Neuronal stem cell (in vitro differentiated cells): Measurements from ENCODE around the gene TRAPPC5.

Experiments
- DNase-seq: peaks from one replicate; pipeline ENCODE4 v3.0.0-alpha.2; 2013; ENCODE audit warnings: low spot score
- H2AFZ ChIP-seq: one replicate; pipeline ENCODE4 v1.6.1; 2013; ENCODE audit warnings: mild to moderate bottlenecking, low read length, inconsistent platforms
- H2AK5ac ChIP-seq: 2 replicates; pipeline ENCODE4 v1.6.1; 2013; ENCODE audit warnings: low read depth, mild to moderate bottlenecking, inconsistent platforms, low read length, moderate library complexity, mixed read lengths
- H2BK120ac ChIP-seq: 2 replicates; pipeline ENCODE4 v1.6.1; 2013; ENCODE audit warnings: low read depth, mild to moderate bottlenecking, inconsistent platforms, low read length, moderate library complexity, mixed read lengths
- H2BK12ac ChIP-seq: one replicate; pipeline ENCODE4 v1.6.1; 2013; ENCODE audit warnings: low read length, inconsistent platforms
- H2BK15ac ChIP-seq: 2 replicates; pipeline ENCODE4 v1.6.1; 2013; ENCODE audit warnings: mild to moderate bottlenecking, low read length, inconsistent platforms, mixed read lengths
- H2BK5ac ChIP-seq: one replicate; pipeline ENCODE4 v1.6.1; 2013; ENCODE audit warnings: inconsistent platforms, mild to moderate bottlenecking, low read length, moderate library complexity
- H3K14ac ChIP-seq: one replicate; pipeline ENCODE4 v1.6.1; 2013; ENCODE audit warnings: low read length, inconsistent platforms
- H3K18ac ChIP-seq: 2 replicates; pipeline ENCODE4 v1.6.1; 2013; ENCODE audit warnings: low read length, inconsistent platforms
- H3K23ac ChIP-seq: 2 replicates; pipeline ENCODE4 v1.6.1; 2013; ENCODE audit warnings: low read depth, mild to moderate bottlenecking, mixed read lengths, low read length, inconsistent platforms; ENCODE audit not compliant: poor library complexity
- H3K27ac ChIP-seq: replicated peaks from 3 replicates; pipeline ENCODE4 v1.5.1; 2013; ENCODE audit warnings: low read length, inconsistent platforms
- H3K27me3 ChIP-seq, 3 experiments: 2 replicates each; pipeline ENCODE4 v1.6.1; 2013; ENCODE audit warnings: low read length in 3 of 3, mild to moderate bottlenecking in 2 of 3, inconsistent platforms in 1 of 3, low read depth in 1 of 3, mixed read lengths in 1 of 3, moderate library complexity in 1 of 3; ENCODE audit not compliant: control insufficient read depth in 3 of 3, insufficient read depth in 3 of 3
- H3K36me3 ChIP-seq, 2 donors: replicated peaks in 1 of 2; 2 replicates each; pipeline ENCODE4 v1.6.1; 2013; ENCODE audit warnings: low read length in 2 of 2; ENCODE audit not compliant: control insufficient read depth in 2 of 2, insufficient read depth in 2 of 2
- H3K4ac ChIP-seq: 2 replicates; pipeline ENCODE4 v1.6.1; 2013; ENCODE audit warnings: inconsistent platforms, mild to moderate bottlenecking, low read length, moderate library complexity
- H3K4me1 ChIP-seq, 2 donors: 1 replicate in 1 of 2; 2 replicates in 1 of 2; pipeline ENCODE4 v1.6.1; 2013; ENCODE audit warnings: low read length in 2 of 2, low read depth in 1 of 2; ENCODE audit not compliant: control insufficient read depth in 2 of 2, insufficient read depth in 1 of 2
- H3K4me2 ChIP-seq: one replicate; pipeline ENCODE4 v1.6.1; 2013; ENCODE audit warnings: mild to moderate bottlenecking, low read length, inconsistent platforms; ENCODE audit not compliant: insufficient read depth, poor library complexity, severe bottlenecking
- H3K4me3 ChIP-seq, 2 donors: 2 replicates each; pipeline ENCODE4 v1.5.1; 2013; ENCODE audit warnings: low read length in 2 of 2, mild to moderate bottlenecking in 2 of 2, inconsistent platforms in 1 of 2, moderate library complexity in 1 of 2
- H3K79me1 ChIP-seq: one replicate; pipeline ENCODE4 v1.6.1; 2013; ENCODE audit warnings: low read depth, mild to moderate bottlenecking, inconsistent platforms, low read length, moderate library complexity
- H3K9ac ChIP-seq: one replicate; pipeline ENCODE4 v1.6.1; 2013; ENCODE audit warnings: mild to moderate bottlenecking, low read depth, low read length, inconsistent platforms; ENCODE audit not compliant: poor library complexity
- H3K9me3 ChIP-seq, 2 donors: replicated peaks in 1 of 2; 2 replicates each; pipeline versions ENCODE3 to v1.6.1; 2013; ENCODE audit warnings: low read length in 2 of 2, mild to moderate bottlenecking in 2 of 2, inconsistent platforms in 1 of 2, low read depth in 1 of 2, mixed read lengths in 1 of 2, moderate library complexity in 1 of 2; ENCODE audit not compliant: control insufficient read depth in 2 of 2, insufficient read depth in 1 of 2
- H4K8ac ChIP-seq: one replicate; pipeline ENCODE4 v1.6.1; 2013; ENCODE audit warnings: low read depth, mild to moderate bottlenecking, inconsistent platforms, low read length, moderate library complexity
- H4K91ac ChIP-seq: one replicate; pipeline ENCODE4 v1.6.1; 2013; ENCODE audit warnings: low read length, low read depth, mild to moderate bottlenecking, inconsistent platforms; ENCODE audit not compliant: poor library complexity
- WGBS, 2 donors: extraction: QIAGEN DNeasy Blood & Tissue Kit; methylation state at CpG; one replicate each; pipeline ENCODE4 v1.1.7; 2013; ENCODE audit warnings: missing lambda C conversion rate in 2 of 2, mixed read lengths in 1 of 2; ENCODE audit not compliant: insufficient read length in 2 of 2, insufficient replicate concordance in 1 of 2; ENCODE audit errors: extremely low coverage in 2 of 2; 5-methylcytosine and 5-hydroxymethylcytosine counted together

The TRAPPC5 gene

GRCh38 chr19:7691497-7691896 is 10.9 kb downstream of the TRAPPC5 start:
- H2BK5ac ChIP-seq = no peak overlapping the region

GRCh38 chr19:7692417-7693088 is 11.9 kb downstream of the TRAPPC5 start:
- Histone ChIP-seq H2AFZ (no peak overlapping the region), H3K79me1 (peaks cover 3% of the 10 kb centered on the region), H3K9me3 (peaks cover 0 to 15% of the 10 kb centered on the region in 2 donors), H3K9ac (no peak overlapping the region), H4K8ac (peak overlapping the region; percentile 29), H3K18ac (no peak overlapping the region), H3K4me2 (no peak overlapping the region), H2BK12ac (no peak overlapping the region), H3K23ac (no peak overlapping the region), H3K4ac (no peak overlapping the region), H2BK15ac (no peak overlapping the region), H3K27ac (no peak overlapping the region), H2BK5ac (no peak overlapping the region), H3K36me3 (no peaks in the 10 kb centered on the region), H3K4me1 (no peaks in the 10 kb centered on the region), H4K91ac (no peak overlapping the region), H3K27me3 (peaks cover 0 to 4% (median 1%) of the 10 kb centered on the region in 3 experiments), H3K14ac (no peak overlapping the region), H2AK5ac (no peak overlapping the region), H2BK120ac (no peak overlapping the region), H3K4me3 (peak overlapping the region in 1 of 2 donors; percentile 43)
- WGBS, 2 donors = 100% methylated on average over 1 of the region's 13 CpGs; no CpG with 5 or more reads in 1 of the 2 donors
- no peak for DNase-seq

More at GRCh38 chr19:7691497-7691896, 10.9 kb downstream of the TRAPPC5 start:
- no peak overlapping the region for H3K4ac ChIP-seq
- no peak overlapping the region for H4K91ac ChIP-seq
- H3K27ac ChIP-seq = no peak overlapping the region
- H3K9ac ChIP-seq = no peak overlapping the region
- H2AFZ ChIP-seq = no peak overlapping the region
- no peaks in the 10 kb centered on the region for H3K36me3 ChIP-seq
- H3K4me2 ChIP-seq = no peak overlapping the region
- H3K18ac ChIP-seq = no peak overlapping the region
- peaks cover 0 to 1% (median 0%) of the 10 kb centered on the region in 3 experiments for H3K27me3 ChIP-seq
- peak overlapping the region; percentile 12 for H3K23ac ChIP-seq
- no peaks in the 10 kb centered on the region for H3K4me1 ChIP-seq
- H4K8ac ChIP-seq = peak overlapping the region; percentile 19
- no peak overlapping the region for H2AK5ac ChIP-seq
- peak overlapping the region in 1 of 2 donors; percentile 62 for H3K4me3 ChIP-seq
- no peak overlapping the region for H2BK120ac ChIP-seq
- H3K9me3 ChIP-seq = peaks cover 0 to 15% of the 10 kb centered on the region in 2 donors
- H3K79me1 ChIP-seq = peaks cover 3% of the 10 kb centered on the region
- H2BK15ac ChIP-seq = no peak overlapping the region
- no peak overlapping the region for H2BK12ac ChIP-seq
- no peak for DNase-seq
- H3K14ac ChIP-seq = no peak overlapping the region

GRCh38 chr19:7694499-7694898 is 13.9 kb downstream of the TRAPPC5 start:
- Histone ChIP-seq H3K27me3 (peaks cover 0 to 12% (median 1%) of the 10 kb centered on the region in 3 experiments), H2BK5ac (no peak overlapping the region), H4K91ac (no peak overlapping the region), H2BK15ac (no peak overlapping the region), H3K36me3 (no peaks in the 10 kb centered on the region), H3K4ac (no peak overlapping the region), H2BK12ac (no peak overlapping the region), H2AK5ac (no peak overlapping the region), H3K4me2 (no peak overlapping the region), H3K23ac (no peak overlapping the region), H4K8ac (no peak overlapping the region), H3K4me3 (no peak overlapping the region), H3K14ac (no peak overlapping the region), H3K9ac (no peak overlapping the region), H3K27ac (no peak overlapping the region), H3K18ac (no peak overlapping the region), H3K4me1 (no peaks in the 10 kb centered on the region), H3K9me3 (peaks cover 0 to 15% of the 10 kb centered on the region in 2 donors), H3K79me1 (no peaks in the 10 kb centered on the region), H2BK120ac (no peak overlapping the region), H2AFZ (no peak overlapping the region)
- no peak for DNase-seq
- WGBS, 2 donors = no CpG with 5 or more reads among the region's 4 CpGs

GRCh38 chr19:7697721-7698287 is 17.2 kb downstream of the TRAPPC5 start:
- no peaks in the 10 kb centered on the region for H3K9me3 ChIP-seq
- WGBS, 2 donors = no CpG with 5 or more reads among the region's 10 CpGs

More at GRCh38 chr19:7697721-7698287, 17.2 kb downstream of the TRAPPC5 start:
- Histone ChIP-seq H3K27me3 (peaks cover 0 to 16% (median 0%) of the 10 kb centered on the region in 3 experiments), H3K9ac (no peak overlapping the region), H2BK5ac (no peak overlapping the region), H2AK5ac (no peak overlapping the region), H4K8ac (no peak overlapping the region), H3K27ac (no peak overlapping the region), H2BK12ac (no peak overlapping the region), H3K4me1 (no peaks in the 10 kb centered on the region), H3K4ac (no peak overlapping the region), H3K79me1 (no peaks in the 10 kb centered on the region), H2AFZ (no peak overlapping the region), H3K4me3 (no peak overlapping the region), H3K18ac (no peak overlapping the region), H4K91ac (no peak overlapping the region), H3K36me3 (no peaks in the 10 kb centered on the region), H2BK120ac (no peak overlapping the region), H2BK15ac (no peak overlapping the region), H3K23ac (no peak overlapping the region), H3K4me2 (no peak overlapping the region), H3K14ac (no peak overlapping the region)
- DNase-seq = no peak
